Right atrium auricular region (tissue), 2 donors: ENCODE results near the gene GBP7. TPM values are rescaled to one million over a fixed set of nuclear protein-coding genes. Genes with fewer than 3 reads are reported as not detected.
"Not testable (repeated sequence)": the region's sequence is repeated elsewhere in the genome, so short reads cannot be mapped to it uniquely, and the experiment has no call there.

Experiments used
- DNase-seq: peaks from one replicate; pipeline ENCODE4 v3.0.0-alpha.2; 2019; ENCODE audit warnings: low spot score
- H3K27ac ChIP-seq, 2 donors: fragments of 200-600 bp; sonication (generic); 1 replicate in 1 of 2; 2 replicates in 1 of 2; pipeline ENCODE4 v1.5.1; 2016 to 2019
- H3K27me3 ChIP-seq, 2 donors: fragments of 200-600 bp; sonication (generic); one replicate each; pipeline versions ENCODE4 v1.5.1 to v1.6.0; 2017 to 2019
- H3K36me3 ChIP-seq: fragments of 200-600 bp; sonication (generic); one replicate; pipeline ENCODE4 v1.5.1; 2016
- H3K4me1 ChIP-seq, 2 donors: fragments of 200-600 bp; sonication (generic); one replicate each; pipeline versions ENCODE4 v1.5.1 to v1.6.0; 2017 to 2019
- H3K4me3 ChIP-seq, 2 donors: fragments of 200-600 bp; sonication (generic); 1 replicate in 1 of 2; 2 replicates in 1 of 2; pipeline ENCODE4 v1.5.1; 2017 to 2019; ENCODE audit warnings: mild to moderate bottlenecking in 1 of 2, moderate library complexity in 1 of 2
- H3K9me3 ChIP-seq, 2 donors: fragments of 200-600 bp; sonication (generic); one replicate each; pipeline ENCODE4 v1.5.1; 2019
- CTCF ChIP-seq, 2 donors: fragments of 200-600 bp; sonication (generic); IDR thresholded peaks; one replicate each; pipeline ENCODE4 v1.5.1; 2019; ENCODE audit warnings: antibody characterized with exemption in 2 of 2
- total RNA-seq, 2 donors: library from RNA; depleted of rRNA; stranded (reverse); fragments of >200 nt; gene quantifications; one replicate each; pipeline ENCODE4 v1.1.0, GENCODE V29; 2016

The GBP7 gene
- not detected for total RNA-seq

- H3K9me3 ChIP-seq: no peaks in the 10 kb centered on the region
- no peak for TF ChIP-seq CTCF (IDR thresholded peaks at IDR 0.05)
- no peak for DNase-seq
Measured at GRCh38 chr1:89175601-89176256, at the start of gene GBP7. Gene GBP7 (minus strand): TSS chr1:89176003. CDS start chr1:89171935, 4,068 bp downstream.

GRCh38 chr1:89221341-89221740 is 45.5 kb upstream of the GBP7 start:
- no peak for DNase-seq
- no peak overlapping the region for H3K27ac ChIP-seq
- no peaks in the 10 kb centered on the region for H3K9me3 ChIP-seq
- no peaks in the 10 kb centered on the region for H3K36me3 ChIP-seq
- H3K4me1 ChIP-seq: no peaks in the 10 kb centered on the region
- no peak overlapping the region for H3K4me3 ChIP-seq
- H3K27me3 ChIP-seq: no peaks in the 10 kb centered on the region
- no peak for TF ChIP-seq CTCF (IDR thresholded peaks at IDR 0.05)

More at GRCh38 chr1:89175601-89176256, at the start of gene GBP7:
- Histone ChIP-seq H3K4me3 (no peak within 1 kb of the TSS), H3K4me1 (no peaks in the 10 kb centered on the region), H3K27me3 (no peaks in the 10 kb centered on the region), H3K27ac (no peak within 1 kb of the TSS), H3K36me3 (no peaks in the 10 kb centered on the region)

GRCh38 chr1:89219851-89220250 is 44.0 kb upstream of the GBP7 start:
- H3K36me3 ChIP-seq, H3K4me1 ChIP-seq, H3K9me3 ChIP-seq, H3K27ac ChIP-seq, H3K4me3 ChIP-seq, H3K27me3 ChIP-seq, DNase-seq: not testable (repeated sequence)

GRCh38 chr1:89218941-89219340 is 43.1 kb upstream of the GBP7 start:
- not testable (repeated sequence) for H3K27me3 ChIP-seq, H3K9me3 ChIP-seq

GRCh38 chr1:89213347-89213746 is 37.5 kb upstream of the GBP7 start:
- Histone ChIP-seq H3K27ac (no peak overlapping the region), H3K4me3 (no peak overlapping the region), H3K9me3 (peaks cover 0 to 4% of the 10 kb centered on the region in 2 donors), H3K36me3 (no peaks in the 10 kb centered on the region), H3K27me3 (no peaks in the 10 kb centered on the region), H3K4me1 (no peaks in the 10 kb centered on the region)
- no peak for DNase-seq
- no peak for TF ChIP-seq CTCF (IDR thresholded peaks at IDR 0.05)

More at GRCh38 chr1:89218941-89219340, 43.1 kb upstream of the GBP7 start:
- not testable (repeated sequence) for H3K36me3 ChIP-seq, H3K27ac ChIP-seq, H3K4me1 ChIP-seq, DNase-seq, H3K4me3 ChIP-seq

GRCh38 chr1:89211035-89211634 is 35.3 kb upstream of the GBP7 start:
- Histone ChIP-seq H3K27ac (no peak overlapping the region), H3K9me3 (peaks cover 0 to 4% of the 10 kb centered on the region in 2 donors), H3K4me1 (no peaks in the 10 kb centered on the region), H3K4me3 (no peak overlapping the region), H3K27me3 (no peaks in the 10 kb centered on the region), H3K36me3 (no peaks in the 10 kb centered on the region)
- no peak for TF ChIP-seq CTCF (IDR thresholded peaks at IDR 0.05)
- DNase-seq: no peak

GRCh38 chr1:89206373-89206772 is 30.6 kb upstream of the GBP7 start:
- TF ChIP-seq CTCF (IDR thresholded peaks at IDR 0.05): no peak
- no peaks in the 10 kb centered on the region for H3K36me3 ChIP-seq
- no peak overlapping the region for H3K4me3 ChIP-seq
- no peak overlapping the region for H3K27ac ChIP-seq
- DNase-seq: no peak
- peaks cover 0 to 14% of the 10 kb centered on the region in 2 donors for H3K9me3 ChIP-seq
- no peaks in the 10 kb centered on the region for H3K4me1 ChIP-seq
- H3K27me3 ChIP-seq: no peaks in the 10 kb centered on the region
